ENCODE data around the gene RABGEF1.
"Not testable (repeated sequence)": the region's sequence is repeated elsewhere in the genome, so short reads cannot be mapped to it uniquely, and the experiment has no call there.

Gene RABGEF1

DNA sequence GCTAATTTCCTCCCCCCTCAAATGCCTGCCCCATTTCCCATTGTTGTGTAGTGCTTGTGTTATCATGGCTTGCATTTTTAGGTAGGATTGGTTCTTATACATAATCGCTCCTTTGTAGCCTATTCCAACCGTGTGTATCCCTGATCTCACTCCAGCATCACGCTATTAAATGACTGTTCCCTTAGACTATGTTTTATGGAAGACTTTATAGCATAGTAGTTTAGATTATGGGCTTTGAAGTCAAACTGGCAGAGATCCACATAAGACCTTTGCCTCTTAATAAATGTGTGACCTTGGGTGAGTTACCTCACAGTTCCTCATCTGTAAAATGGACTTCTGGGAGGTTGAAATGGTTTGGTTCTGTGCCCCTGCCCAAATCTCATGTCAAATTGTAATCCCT is 5.4 kb upstream of the RABGEF1 start:
- DNase-seq (ENCODE audit: low read depth in 2 of 2) = no peak

GRCh38 chr7:66735850-66736249 is 4.7 kb upstream of the RABGEF1 start:
- DNase-seq (ENCODE audit: low read depth in 2 of 2) = no peak

DNA sequence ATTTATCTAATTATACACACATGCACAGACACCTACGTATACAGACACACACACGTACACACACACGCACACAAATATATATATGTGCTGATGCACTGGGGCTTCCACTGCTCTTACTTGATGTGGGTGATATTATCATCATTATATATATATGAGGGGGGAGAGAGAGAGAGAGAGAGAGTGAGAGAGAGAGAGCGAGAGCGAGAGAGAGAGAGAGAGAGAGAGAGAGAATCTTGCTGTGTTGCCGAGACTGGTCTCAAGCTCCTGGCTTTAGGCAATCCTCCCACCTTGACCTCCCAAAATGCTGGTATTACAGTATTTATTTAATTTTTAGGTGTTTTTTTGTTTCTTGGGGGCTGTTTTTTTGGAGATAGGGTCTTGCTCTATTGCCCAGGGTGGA is 3.6 kb upstream of the RABGEF1 start:
- DNase-seq (ENCODE audit: low read depth in 2 of 2) = no peak

GRCh38 chr7:66737667-66738066 is 2.9 kb upstream of the RABGEF1 start:
- no peak for DNase-seq (ENCODE audit: low read depth in 2 of 2)

GRCh38 chr7:66739477-66739876 is 1.1 kb upstream of the RABGEF1 start:
- DNase-seq (ENCODE audit: low read depth in 2 of 2) = no peak

- no peak for DNase-seq (ENCODE audit: low read depth in 2 of 2)
Observed at GRCh38 chr7:66739953-66740301, 606 bp upstream of the RABGEF1 start.

DNA sequence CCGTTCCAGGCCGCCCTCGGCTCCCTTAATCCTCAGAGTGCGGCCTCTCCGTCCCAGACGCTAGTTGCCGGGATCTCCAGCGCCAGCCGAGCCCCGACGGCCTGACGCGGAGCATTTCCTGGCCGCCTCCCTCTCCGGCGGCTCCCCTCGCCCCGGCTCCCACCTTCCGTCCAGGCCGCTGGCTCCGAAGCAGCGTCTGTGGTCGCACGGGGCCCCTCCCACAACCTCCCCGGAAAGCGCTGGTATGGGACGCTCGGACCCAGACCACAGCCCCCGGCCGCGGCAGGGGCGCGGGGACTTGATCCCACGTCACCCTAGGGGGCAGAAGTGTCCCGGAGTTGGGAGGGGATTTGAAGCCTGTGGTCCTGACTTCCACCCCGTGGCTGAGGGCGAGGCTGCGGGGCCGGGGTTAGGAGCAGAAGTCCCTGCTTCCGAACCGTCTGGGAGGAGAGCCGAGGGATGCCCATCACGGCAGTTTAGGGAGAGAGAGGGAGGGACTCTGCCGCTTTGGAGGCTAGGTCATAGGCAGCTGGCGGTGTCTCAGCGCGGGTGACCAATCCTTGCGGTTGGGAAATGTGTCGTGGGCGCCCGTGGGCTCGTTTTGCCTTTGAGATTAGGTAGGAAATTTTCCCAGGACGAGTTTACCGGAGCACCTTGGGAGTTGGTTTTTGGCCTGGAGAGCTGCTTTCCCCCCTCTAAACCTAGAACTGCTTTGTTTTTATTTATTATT is 612 bp downstream of the RABGEF1 start:
- peak in 1 of 2 donors; percentile 21 for DNase-seq (ENCODE audit: low read depth in 2 of 2)

DNA sequence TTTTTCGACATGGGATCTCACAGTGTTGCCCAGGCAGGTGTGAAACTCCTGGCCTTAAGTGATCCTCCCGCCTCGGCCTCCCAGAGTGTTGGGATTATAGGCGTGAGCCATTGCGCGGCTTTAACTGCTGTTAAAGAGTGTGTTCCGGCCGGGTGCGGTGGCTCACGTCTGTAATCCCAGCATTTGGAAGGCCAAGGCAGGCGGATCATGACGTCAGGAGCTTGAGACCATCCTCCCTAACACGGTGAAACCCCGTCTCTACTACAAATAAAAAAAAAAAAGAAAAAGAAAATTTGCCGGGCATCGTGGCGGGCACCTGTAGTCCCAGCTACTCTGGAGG is 1.1 kb downstream of the RABGEF1 start:
- no peak for DNase-seq (ENCODE audit: low read depth in 2 of 2)

- not testable (repeated sequence) for DNase-seq (ENCODE audit: low read depth in 2 of 2)
Observed at GRCh38 chr7:66742298-66742697, 1.8 kb downstream of the RABGEF1 start.

GRCh38 chr7:66743920-66744319 is 3.4 kb downstream of the RABGEF1 start:
- no peak for DNase-seq (ENCODE audit: low read depth in 2 of 2)

DNA sequence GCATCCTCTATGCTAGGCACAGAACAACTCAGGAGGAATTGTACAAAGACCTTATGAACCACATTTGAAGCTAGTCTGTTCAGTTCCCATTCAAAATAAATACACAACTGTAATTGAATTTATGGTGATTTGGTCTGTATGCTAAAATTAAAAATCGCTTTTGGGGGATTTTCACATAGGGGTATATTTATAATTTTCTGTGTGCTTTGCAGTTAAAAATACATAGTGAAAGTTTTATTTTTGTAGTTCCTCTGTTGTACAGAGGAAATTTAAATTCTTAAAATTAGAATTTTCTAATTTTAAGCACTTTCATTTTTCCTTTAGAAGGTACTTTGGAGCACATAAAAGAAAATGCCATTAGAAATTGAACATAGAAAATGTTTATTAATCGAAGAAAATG is 6.9 kb downstream of the RABGEF1 start:
- DNase-seq (ENCODE audit: low read depth in 2 of 2) = no peak

DNA sequence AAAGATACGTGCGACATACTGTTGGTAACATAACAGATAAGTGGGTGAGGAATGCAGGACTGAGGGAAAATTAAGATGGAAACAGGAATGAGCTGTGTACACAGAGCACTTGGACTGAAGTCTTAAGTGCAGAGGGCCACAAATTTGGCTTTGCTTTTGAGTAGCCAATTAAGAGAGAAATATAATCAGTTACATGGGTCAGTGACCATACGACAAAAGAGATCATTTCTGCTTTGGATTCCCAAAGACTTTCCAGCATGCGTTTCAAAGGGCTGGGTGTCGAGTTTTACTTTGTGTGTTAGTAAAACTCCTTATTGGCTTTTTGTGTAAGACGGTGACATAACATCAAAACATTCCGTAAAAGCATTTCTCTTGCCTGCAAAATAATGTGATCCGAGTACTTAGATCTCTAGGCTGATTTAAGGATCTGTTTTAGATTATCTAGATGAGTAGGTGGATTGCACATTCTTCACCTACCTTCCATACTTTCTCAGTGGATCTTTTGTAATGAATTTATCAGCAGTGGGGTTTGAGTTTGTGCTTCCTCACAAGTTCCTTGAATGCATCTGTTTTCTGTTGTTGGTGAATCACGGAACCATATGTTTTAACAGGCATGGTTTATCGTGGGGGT is 7.5 kb downstream of the RABGEF1 start:
- DNase-seq (ENCODE audit: low read depth in 2 of 2) = no peak

DNA sequence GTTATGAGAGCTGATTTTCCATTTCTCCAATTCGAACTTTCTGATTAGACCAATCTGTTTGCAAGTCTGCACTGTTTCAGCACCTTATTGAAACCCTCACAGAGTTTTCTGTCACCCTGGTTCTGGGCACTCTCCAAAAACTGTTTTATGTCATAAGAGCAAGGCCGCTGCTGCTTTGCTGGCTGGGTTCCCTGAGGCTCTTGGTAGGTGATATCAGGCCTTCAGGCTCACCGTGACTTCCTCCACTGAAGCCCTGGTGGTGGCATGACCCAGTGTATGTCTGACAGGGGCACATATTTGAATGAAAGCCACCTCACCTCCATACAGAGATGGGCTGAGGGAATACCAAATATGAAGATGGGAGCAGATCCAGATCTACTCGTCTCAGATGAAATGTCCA is 8.3 kb downstream of the RABGEF1 start:
- no peak for DNase-seq (ENCODE audit: low read depth in 2 of 2)

DNA sequence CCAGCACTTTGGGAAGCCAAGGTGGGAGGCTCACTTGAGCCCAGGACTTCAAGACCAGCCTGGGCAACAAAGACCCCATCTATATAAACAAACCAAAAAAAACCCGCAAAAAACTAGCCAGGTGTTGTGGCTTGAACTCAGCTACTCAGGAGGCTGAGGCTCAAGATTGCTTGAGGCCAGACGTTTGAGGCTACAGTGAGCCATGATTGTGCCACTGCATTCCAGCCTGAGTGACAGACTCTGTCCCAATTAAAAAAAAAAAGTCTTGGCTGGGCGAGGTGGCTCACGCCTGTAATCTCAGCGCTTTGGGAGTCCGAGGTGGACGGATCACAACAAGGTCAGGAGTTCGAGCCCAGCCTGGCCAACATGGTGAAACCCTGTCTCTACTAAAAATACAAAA is 11.4 kb downstream of the RABGEF1 start:
- no peak for DNase-seq (ENCODE audit: low read depth in 2 of 2)

DNA sequence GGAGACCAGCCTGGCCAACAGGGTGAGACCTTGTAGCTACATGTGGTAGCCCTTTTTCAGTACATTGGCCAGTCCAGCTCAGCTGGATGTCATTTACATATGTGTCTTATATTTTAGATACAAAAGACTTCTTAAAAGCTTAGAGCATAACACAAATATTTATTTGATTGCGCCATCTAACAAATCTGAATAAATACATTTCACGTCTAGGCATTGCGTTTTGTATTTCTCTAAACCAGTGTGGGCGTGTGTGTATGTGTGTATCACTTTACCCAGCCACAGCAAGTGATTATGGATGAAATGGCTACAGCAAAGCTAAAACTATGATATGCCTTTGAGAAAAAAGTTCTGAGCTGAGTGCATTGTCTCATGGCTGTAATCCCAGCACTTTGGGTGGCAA is 14.0 kb downstream of the RABGEF1 start:
- no peak for DNase-seq (ENCODE audit: low read depth in 2 of 2)

DNA sequence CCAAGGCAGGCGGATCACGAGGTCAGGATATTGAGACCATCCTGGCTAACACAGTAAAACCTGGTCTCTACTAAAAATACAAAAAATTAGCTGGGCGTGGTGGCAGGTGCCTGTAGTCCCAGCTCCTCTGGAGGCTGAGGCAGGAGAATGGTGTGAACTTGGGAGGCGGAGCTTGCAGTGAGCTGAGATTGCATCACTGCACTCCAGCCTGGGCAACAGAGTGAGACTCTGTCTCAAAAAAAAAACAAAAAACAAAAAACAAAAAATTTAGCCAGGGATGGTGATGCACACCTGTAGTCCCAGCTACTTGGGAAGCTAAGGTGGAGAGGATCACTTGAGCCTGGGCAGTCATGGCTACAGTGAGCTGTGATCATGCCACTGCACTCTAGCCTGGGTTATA is 14.5 kb downstream of the RABGEF1 start:
- not testable (repeated sequence) for DNase-seq (ENCODE audit: low read depth in 2 of 2)

DNA sequence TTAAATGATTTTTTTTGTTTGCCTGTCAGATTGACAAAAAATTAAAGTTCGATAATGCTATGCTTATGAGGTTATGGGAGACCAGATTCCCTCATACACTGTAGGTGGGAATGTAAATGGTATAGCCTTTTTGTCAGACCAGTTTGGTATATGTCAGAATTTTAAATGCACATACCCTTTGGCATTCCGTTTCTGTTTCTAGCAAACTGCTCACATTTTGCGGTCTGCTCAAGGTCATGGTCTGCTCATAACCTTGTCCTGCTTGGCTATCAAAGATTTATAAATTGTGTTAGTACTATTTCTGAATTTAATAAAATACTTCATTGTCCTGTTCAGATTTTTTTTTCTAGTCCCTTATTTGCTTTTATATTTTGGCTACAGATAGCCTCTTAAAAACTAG is 15.7 kb downstream of the RABGEF1 start:
- DNase-seq (ENCODE audit: low read depth in 2 of 2) = not testable (repeated sequence)

DNA sequence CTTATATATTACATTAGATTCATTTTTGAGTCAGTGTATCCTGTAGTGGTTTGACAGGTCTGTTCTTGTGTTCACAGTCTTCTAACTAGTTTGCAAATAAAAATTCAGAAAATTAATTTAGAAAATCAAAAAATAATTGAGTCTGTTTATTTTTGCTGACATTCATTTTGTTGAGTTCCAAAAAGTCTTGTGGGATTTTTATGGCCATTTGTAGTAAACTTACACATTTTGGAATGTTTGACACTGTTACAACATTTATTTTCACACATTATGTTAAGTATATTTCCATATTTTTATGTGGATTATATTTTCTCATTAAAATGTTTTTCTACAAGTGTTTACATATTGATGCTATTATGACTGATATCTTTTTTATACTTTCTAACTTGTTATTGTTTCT is 16.4 kb downstream of the RABGEF1 start:
- DNase-seq (ENCODE audit: low read depth in 2 of 2) = no peak

DNA sequence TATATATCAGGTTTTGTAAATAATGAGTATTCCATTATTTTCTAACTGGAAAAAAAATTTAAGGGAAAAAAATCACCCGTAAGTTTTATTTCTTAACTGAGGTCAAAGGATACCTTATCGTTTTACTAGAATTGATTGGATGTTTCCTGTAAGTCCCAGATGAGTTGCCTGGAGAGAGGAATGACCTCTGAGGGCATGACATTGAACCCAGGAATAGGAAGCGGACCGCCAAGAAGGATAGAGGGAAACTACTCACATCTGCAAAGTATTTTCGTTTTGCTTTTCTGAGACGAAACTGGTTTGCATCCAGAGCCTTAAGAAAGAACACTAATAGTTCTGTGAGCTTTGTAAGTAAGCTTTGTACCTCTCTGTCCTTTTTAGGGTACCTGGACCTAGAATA is 17.4 kb downstream of the RABGEF1 start:
- DNase-seq (ENCODE audit: low read depth in 2 of 2) = no peak

GRCh38 chr7:66758950-66759628 is 18.6 kb downstream of the RABGEF1 start:
- no peak for DNase-seq (ENCODE audit: low read depth in 2 of 2)

DNA sequence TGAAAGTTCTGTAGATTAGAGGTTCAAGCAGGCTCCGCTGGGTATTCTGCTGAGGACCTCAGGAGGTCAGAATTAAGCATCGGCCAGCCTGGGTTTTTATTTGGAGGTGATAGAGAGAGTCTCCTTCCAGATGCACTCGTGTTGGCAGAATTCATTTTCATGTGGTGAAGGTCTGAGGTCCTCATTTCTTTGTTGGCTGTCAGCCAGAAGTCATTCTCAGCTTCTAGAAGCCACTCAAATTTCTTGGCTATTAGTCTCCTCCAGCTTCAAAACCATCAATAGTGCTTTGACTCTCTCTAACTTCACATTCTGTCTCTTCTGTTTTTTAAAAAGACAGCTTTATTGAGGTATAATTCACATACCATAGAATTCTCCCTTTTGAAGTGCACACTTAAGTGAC is 22.6 kb downstream of the RABGEF1 start:
- not testable (repeated sequence) for DNase-seq (ENCODE audit: low read depth in 2 of 2)

DNA sequence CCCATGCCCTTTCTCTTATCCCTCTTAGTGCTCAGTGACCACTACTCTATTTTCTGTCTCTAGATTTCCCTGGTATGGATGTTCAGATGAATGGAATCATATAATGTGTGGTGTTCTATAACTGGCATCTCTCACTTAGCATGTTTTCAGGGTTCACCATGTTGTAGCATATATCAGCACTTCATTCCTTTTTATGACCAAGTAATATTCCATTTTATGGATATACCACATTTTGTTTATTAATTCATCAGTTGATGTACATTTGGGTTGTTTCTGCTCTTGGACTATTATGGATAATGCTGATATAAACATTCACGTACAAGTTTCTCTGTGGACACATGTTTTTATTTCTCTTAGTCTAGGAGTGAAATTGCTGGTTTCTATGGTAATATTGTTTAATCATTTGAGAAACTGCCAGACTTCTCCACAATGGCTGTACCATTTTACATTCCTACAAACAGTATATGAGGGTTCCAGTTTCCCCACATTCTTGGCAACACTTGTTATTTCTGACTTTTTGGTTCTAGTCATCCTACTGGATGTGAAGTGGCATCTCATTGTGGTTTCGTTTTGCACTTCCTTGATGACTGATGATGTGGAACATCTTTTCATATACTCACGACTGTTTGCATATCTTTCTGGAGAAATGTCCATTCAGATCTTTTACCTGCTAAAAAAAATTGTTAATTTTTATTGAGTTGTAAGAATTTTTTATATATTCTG is 23.3 kb downstream of the RABGEF1 start:
- not testable (repeated sequence) for DNase-seq (ENCODE audit: low read depth in 2 of 2)

DNA sequence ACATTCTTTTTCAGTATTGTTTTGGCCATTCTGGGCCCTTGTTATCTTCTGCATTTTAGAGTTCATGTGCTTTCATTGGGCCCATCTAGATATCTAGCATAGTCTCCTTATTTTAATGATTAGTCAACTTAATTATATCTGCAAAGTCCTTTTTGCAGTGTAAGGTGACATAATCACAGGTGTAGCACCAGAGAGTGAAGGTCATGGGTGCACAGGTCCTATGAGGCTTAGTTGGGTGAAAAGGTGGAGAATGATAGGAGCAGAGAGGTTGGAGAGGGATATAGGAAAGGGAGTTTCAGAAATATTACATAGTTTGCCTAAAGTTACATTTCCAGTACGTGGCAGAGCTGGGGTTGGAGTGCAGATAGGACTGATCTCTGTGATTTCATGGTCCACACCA is 24.4 kb downstream of the RABGEF1 start:
- not testable (repeated sequence) for DNase-seq (ENCODE audit: low read depth in 2 of 2)
